Measurements from ENCODE around the gene CDK6. TPM values are rescaled to one million over a fixed set of nuclear protein-coding genes. Genes with fewer than 3 reads are reported as not detected.
A peak's percentile ranks its signal among the peaks of the same experiment; 100 is the strongest.

Gene CDK6
- total and polyA plus RNA-seq, 9 of the 15 experiments (the other 6 are each of a cell fraction or from before 2014, with no cell fraction given): 7.6 to 109 (median 44.4) TPM

- no peak overlapping the region for H3K4me3 ChIP-seq
- no peak for FAIRE-seq
- no peaks in the 10 kb centered on the region for H3K36me3 ChIP-seq (ENCODE audit: control insufficient read depth, insufficient read depth, low read length)
- TF ChIP-seq NONO (IDR thresholded peaks at IDR 0.05; ENCODE audit: low read depth in 2 of 2, low read length in 1 of 2) (no peak), HDAC6 (IDR thresholded peaks at IDR 0.05; ENCODE audit: low read depth, low read length) (no peak), XRCC5 (IDR thresholded peaks at IDR 0.05; ENCODE audit: low read depth, low read length) (no peak), ZNF354B (CRISPR knock-in tag; IDR thresholded peaks at IDR 0.05) (no peak), E4F1 (CRISPR knock-in tag; IDR thresholded peaks at IDR 0.05; ENCODE audit: borderline replicate concordance) (no peak), CSDE1 (IDR thresholded peaks at IDR 0.05) (no peak), KLF1 (tag; IDR thresholded peaks at IDR 0.05) (no peak), IRF2 (CRISPR knock-in tag; IDR thresholded peaks at IDR 0.05) (no peak), DDX20 (tag; IDR thresholded peaks at IDR 0.05; ENCODE audit: low read depth) (no peak), HDAC8 (tag; IDR thresholded peaks at IDR 0.05) (no peak), ZNF146 (CRISPR knock-in tag; IDR thresholded peaks at IDR 0.05; ENCODE audit: unreplicated experiment) (no peak), NFIC (IDR thresholded peaks at IDR 0.05) (no peak), NFXL1 (CRISPR knock-in tag; IDR thresholded peaks at IDR 0.05) (no peak), ZNF695 (CRISPR knock-in tag; IDR thresholded peaks at IDR 0.05) (no peak), KLF16 (IDR thresholded peaks at IDR 0.05) (no peak), SRSF9 (IDR thresholded peaks at IDR 0.05; ENCODE audit: borderline replicate concordance, low read depth, low read length) (no peak)
- TF ChIP-seq, protein P1, sequence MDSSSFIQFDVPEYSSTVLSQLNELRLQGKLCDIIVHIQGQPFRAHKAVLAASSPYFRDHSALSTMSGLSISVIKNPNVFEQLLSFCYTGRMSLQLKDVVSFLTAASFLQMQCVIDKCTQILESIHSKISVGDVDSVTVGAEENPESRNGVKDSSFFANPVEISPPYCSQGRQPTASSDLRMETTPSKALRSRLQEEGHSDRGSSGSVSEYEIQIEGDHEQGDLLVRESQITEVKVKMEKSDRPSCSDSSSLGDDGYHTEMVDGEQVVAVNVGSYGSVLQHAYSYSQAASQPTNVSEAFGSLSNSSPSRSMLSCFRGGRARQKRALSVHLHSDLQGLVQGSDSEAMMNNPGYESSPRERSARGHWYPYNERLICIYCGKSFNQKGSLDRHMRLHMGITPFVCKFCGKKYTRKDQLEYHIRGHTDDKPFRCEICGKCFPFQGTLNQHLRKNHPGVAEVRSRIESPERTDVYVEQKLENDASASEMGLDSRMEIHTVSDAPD (CRISPR knock-in tag; IDR thresholded peaks at IDR 0.05): no peak
- TF ChIP-seq, protein P2, sequence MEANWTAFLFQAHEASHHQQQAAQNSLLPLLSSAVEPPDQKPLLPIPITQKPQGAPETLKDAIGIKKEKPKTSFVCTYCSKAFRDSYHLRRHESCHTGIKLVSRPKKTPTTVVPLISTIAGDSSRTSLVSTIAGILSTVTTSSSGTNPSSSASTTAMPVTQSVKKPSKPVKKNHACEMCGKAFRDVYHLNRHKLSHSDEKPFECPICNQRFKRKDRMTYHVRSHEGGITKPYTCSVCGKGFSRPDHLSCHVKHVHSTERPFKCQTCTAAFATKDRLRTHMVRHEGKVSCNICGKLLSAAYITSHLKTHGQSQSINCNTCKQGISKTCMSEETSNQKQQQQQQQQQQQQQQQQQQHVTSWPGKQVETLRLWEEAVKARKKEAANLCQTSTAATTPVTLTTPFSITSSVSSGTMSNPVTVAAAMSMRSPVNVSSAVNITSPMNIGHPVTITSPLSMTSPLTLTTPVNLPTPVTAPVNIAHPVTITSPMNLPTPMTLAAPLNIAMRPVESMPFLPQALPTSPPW (CRISPR knock-in tag; IDR thresholded peaks at IDR 0.05): no peak
- in situ Hi-C loops (cut with MboI) (no loop called here), intact Hi-C loops (cut with micrococcal nuclease) (no loop called here)
- POLR2A ChIA-PET: no interaction called here
- no peak overlapping the region for H3K27ac ChIP-seq (ENCODE audit: extremely low read depth, low read depth, low read length)
- no peaks in the 10 kb centered on the region for H3K9me3 ChIP-seq (replicated peaks; ENCODE audit: control insufficient read depth, insufficient read depth, low read depth, low read length)
- H3K27me3 ChIP-seq (ENCODE audit: control insufficient read depth in 2 of 2, insufficient read depth in 2 of 2, low read length in 2 of 2): no peaks in the 10 kb centered on the region
- H3K4me1 ChIP-seq (replicated peaks in 1 of 2; ENCODE audit: control insufficient read depth in 2 of 2, insufficient read depth in 2 of 2, low read length in 2 of 2): no peaks in the 10 kb centered on the region; a peak in 1 of 5 replicates
- no peaks in the 10 kb centered on the region for H4K20me1 ChIP-seq (replicated peaks; ENCODE audit: control insufficient read depth, insufficient read depth, low read length)
- CTCF ChIA-PET (ENCODE audit: low intra/inter-chr PET ratio): no interaction called here
- no peaks in the 10 kb centered on the region for H3K79me2 ChIP-seq (ENCODE audit: control insufficient read depth, insufficient read depth, low read length)
- no peaks in the 10 kb centered on the region for H3K9me1 ChIP-seq (ENCODE audit: control insufficient read depth, insufficient read depth, low read length)
- no TSS peak for BruUV-seq (replicated peaks)
- no peak overlapping the region for H3K4me2 ChIP-seq (ENCODE audit: insufficient read depth, low read length)
- no peak for DNase-seq (ENCODE audit: extremely low read depth in 1 of 4, low spot score in 3 of 4)
- H2AFZ ChIP-seq (ENCODE audit: low read depth, low read length): peak overlapping the region; percentile 14; the same call in 1 of the 2 replicates
- WGBS (ENCODE audit: insufficient coverage, low coverage, missing lambda C conversion rate): 17% methylated on average over 2 of the region's 2 CpGs
- ATAC-seq: peak; percentile 15; the same call in 2 of the 3 replicates
- H3K9ac ChIP-seq (ENCODE audit: insufficient read depth in 1 of 2, low read depth in 2 of 2, low read length in 2 of 2): no peak overlapping the region
Measured at GRCh38 chr7:92845736-92846135, 9.4 kb upstream of the CDK6 start.

Data from K562 (cell line).